HG02970 (cell line): ENCODE results near the gene TTLL6.
"Not testable (repeated sequence)": the region's sequence is repeated elsewhere in the genome, so short reads cannot be mapped to it uniquely, and the experiment has no call there.

Experiments
- ATAC-seq: cut with Tn5 transposase; IDR thresholded peaks from one replicate; pipeline ENCODE4 v1.9.1; 2021; ENCODE audit warnings: mild to moderate bottlenecking, moderate library complexity, moderate number of reproducible peaks; ENCODE audit not compliant: unreplicated experiment, low FRiP score

The TTLL6 gene

GRCh38 chr17:48816774-48817590 is at the start of gene TTLL6:
Gene TTLL6, minus strand, starts transcription at chr17:48817229. Its CDS starts 157 bp downstream, at chr17:48817072.
- peak; percentile 61 for ATAC-seq

DNA sequence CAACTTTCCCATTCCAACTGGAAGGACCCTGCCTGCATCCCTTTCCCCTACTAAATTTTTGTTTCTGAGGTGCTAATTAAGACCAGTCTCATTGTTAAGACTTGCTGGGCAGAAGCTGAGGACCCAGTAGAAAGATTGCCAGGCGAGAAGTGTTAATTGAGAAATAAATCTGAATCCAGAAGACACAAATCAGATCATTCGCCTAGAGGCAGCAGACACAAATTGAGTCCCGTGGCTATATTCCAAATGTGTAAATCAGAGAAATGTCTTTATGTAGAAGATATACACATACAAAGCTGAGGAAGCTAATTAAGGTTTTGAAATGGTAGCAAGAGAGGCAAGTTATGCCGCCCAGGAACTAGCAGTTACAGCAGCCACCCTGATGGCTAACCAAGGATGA is 43.4 kb upstream of the TTLL6 start:
- ATAC-seq: no peak

- no peak for ATAC-seq
Observed at GRCh38 chr17:48860034-48860433, 43.0 kb upstream of the TTLL6 start.

DNA sequence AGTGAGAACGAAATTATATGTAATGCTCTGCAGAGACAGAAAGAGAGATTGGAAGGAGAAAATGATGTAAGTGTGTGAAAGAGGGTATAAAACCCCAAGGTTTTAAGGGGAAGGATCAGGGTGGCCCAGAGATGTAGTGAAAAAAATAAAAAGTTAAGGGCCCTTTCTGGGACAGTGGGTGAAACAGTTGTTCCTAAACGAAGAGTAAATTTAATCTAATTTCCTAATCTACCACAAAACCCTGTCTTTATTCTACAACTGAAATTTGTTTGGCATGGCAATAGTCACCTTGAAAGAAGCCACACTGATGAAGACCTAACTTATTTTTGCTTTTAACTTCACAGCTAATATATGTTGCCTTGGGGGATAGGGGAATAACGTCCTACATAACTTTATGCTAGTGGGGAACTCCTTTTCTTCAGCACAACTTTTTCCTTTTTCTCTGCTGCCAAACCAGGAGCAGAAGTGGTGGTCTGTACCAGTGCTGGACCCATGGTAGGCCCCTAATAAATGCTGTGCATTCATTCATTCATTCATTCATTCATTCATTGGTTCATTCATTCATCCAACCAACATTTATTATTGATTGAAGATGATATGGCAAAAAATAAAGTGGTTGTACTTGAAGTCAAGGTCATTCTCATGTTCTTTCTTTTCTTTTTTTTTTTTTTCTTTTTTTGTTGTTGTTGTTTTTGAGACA is 39.2 kb upstream of the TTLL6 start:
- no peak for ATAC-seq

DNA sequence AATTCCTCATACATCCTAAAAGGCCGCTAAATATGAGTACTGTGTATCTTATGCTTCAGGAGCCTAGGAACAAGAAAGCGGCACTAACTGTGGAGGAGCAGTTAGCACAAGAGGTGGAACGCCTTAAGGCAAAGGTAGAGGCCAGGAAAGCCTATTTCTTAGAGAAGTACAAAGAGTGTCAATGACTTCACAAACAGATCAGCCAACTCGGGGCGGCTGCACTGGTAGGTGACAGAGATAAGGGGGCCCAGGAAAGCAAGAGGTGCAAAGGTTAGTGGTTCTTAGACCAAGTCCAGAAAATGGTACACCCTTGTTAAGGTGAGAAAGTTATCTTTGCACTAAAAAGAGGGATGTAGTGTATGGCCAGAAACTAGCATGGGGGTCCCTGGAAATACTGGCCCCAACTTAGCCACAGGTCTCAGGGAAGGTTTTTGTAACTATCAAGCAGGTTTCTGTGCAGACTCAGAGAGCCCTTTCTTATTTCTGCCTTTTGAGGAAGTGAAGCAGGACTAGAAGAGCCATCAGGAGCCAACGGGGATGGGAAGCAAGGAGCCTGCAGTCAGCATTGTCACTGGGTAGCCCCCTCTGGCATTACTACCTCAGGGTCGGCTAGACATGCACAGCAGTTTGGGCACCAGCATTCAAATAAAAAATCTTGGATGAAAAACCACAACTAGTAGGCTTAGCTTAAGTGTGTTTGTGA is 37.9 kb upstream of the TTLL6 start:
- no peak for ATAC-seq

DNA sequence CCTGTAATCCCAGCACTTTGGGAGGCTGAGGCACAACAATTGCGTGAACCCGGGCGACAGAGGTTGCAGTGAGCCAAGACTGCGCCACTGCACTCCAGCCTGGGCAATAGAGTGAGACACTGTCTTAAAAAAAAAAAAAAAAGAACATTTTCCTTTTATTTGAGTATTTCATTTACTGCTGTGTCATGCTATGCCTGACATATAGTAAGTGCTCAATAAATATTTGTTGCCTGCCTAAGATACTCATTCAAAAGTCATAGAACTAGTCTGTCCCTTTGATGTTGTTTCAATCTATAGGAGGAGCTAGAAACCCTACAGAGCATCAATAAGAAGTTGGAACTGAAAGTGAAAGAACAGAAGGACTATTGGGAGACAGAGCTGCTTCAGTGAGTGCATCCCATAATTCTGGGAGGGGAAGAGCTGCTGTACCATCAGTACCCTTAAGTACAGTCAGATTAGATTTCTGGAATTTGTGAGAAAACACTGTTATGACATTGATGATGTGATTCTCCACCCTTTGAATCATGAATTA is 33.8 kb upstream of the TTLL6 start:
- no peak for ATAC-seq

DNA sequence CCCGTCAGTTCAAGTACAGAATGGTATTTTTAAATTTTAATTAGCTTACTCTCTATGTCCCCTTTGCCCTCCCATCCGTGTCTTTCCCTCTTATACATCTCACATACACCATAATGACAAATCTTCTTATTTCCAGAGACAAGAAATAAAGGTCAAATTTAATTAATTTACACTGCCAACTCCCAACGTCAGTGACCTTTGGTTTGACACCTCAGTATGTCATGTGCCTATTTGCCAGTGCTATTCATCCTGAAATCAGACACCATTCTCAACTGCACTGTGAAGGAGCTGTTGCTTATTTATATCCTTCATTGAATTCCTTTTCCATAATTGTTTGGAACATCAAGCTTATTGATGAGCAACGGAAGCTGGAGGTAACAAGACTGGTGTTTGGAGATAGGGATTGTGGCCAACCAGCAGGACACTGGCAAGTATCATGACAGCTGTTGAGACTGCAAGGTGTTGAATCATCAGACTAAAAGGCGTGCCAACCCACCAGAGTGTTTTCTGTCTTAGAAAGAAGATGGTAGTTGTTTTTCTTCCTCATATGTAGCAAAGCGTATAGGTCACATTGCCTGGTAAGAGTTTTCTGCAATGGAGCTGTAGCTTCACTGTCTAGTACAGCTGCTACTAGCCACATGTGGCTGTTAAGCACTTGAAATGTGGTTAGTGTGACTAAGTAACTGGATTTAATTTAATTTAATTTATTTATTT is 26.3 kb upstream of the TTLL6 start:
- no peak for ATAC-seq

DNA sequence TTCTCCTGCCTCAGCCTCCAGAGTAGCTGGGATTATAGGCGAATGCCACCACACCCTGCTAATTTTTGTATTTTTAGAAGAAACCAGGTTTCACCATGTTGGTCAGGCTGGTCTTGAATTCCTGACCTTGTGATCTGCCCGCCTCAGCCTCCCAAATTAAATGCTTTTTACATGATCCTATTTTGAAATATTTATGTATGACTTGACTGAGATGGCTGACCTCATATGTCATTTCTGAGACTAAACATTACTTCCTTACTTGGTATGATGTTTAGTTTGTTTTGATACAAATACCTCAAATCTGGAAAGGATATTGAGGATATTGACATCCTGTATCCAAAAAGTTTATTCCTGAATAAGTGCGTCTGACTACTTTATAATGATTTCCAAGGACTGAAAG is 25.7 kb upstream of the TTLL6 start:
- ATAC-seq: no peak

DNA sequence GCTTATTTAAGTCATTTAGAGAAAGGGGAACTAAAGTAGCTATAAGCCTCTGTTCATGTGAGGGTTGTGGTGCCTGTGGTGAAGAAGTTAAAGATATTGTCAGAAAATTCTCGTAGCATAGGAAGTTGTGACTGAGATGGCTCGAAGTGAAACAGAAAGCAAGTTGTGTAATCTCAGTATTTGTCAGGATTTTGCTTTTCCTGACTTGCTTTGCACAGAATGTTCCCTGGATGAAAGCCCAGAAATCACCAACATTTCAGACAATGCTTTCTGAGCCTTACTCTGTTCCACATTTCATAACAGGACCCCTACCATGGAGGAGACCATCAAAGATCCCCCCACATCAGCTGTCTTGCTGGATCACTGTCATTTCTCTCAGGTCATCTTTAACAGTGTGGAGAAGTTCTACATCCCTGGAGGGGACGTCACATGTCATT is 24.4 kb upstream of the TTLL6 start:
- ATAC-seq: peak; percentile 69

DNA sequence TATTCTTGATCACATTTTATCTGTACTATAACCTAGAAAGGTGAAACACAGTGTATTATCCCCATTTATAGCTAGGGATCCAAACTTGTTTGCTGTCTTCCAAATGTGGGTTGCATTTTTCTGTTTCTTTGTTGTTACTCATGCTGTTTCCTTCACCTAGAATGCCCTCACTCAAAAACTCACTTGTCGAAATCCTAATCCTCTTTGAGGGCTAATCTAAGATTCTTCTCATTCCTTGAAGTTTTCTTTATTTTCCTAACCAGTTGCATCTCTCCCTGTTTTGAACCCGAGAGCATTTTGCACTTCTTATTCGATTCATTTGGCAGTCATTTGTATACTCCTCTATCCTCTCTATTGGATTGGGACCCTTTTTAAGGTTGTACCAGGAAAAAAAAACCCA is 23.4 kb upstream of the TTLL6 start:
- ATAC-seq: no peak

- not testable (repeated sequence) for ATAC-seq
Observed at GRCh38 chr17:48837458-48837857, 20.4 kb upstream of the TTLL6 start.

DNA sequence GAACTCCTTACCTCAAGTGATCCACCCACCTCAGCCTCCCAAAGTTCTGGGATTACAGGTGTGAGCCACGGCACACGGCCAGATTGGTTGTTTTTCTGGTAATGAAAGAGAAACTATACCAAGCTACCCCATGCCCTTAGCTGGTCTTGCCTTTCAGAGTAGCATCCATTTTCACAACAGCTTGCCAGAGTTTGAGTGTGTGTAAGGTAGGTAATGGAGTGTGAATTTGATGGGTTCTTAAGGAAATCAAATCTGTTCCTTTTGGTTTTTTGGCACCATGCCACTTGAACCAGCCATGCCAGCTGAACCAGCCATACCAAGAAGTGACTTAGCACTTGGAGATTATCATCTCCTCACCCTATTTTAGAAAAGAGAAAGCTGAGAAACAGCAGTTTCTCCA is 18.9 kb upstream of the TTLL6 start:
- ATAC-seq: no peak

GRCh38 chr17:48834973-48835372 is 17.9 kb upstream of the TTLL6 start:
- no peak for ATAC-seq

GRCh38 chr17:48831549-48831883 is 14.5 kb upstream of the TTLL6 start:
- ATAC-seq: no peak

DNA sequence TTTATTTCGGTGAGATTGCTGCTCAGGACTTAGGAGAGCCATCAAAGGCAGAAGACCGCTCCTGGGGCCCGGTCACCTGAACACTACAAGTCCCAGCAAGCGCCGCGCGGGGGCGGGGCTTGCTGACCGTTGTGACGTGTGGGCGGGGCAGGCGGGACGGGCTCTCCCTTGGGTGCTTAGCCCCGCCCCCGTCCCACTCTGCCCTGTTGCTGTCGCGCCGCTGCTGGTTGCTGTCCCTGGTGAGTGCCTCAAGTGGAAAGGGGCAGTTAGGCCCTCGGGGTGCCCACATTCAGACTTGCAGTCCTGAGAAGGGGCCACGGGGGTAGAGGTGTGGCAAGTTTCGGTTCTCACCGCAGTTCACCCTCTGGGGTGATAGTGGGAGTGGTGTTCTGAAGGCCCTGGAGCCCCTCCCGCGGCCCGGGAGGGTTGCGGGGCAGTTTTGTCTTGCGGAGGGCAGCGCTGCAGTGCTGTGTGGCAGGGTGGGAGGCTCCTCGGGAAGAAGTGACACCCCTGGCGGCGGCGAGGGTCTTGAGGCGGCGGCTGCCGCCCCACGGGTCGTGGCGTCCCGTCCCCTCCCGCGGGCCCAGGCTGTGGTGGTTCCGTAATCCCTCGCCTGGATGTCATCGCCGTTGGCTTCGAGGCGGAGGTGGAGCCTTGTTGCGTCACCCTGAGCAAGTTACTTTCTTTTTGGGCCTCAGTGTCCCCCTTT is 14.0 kb upstream of the TTLL6 start, which contains the start of gene CALCOCO2:
Gene CALCOCO2, plus strand, starts transcription at position 196 of the 709 bp plus-strand sequence. CDS start 10,673 bp downstream, outside the sequence.
- peak; percentile 75 for ATAC-seq

DNA sequence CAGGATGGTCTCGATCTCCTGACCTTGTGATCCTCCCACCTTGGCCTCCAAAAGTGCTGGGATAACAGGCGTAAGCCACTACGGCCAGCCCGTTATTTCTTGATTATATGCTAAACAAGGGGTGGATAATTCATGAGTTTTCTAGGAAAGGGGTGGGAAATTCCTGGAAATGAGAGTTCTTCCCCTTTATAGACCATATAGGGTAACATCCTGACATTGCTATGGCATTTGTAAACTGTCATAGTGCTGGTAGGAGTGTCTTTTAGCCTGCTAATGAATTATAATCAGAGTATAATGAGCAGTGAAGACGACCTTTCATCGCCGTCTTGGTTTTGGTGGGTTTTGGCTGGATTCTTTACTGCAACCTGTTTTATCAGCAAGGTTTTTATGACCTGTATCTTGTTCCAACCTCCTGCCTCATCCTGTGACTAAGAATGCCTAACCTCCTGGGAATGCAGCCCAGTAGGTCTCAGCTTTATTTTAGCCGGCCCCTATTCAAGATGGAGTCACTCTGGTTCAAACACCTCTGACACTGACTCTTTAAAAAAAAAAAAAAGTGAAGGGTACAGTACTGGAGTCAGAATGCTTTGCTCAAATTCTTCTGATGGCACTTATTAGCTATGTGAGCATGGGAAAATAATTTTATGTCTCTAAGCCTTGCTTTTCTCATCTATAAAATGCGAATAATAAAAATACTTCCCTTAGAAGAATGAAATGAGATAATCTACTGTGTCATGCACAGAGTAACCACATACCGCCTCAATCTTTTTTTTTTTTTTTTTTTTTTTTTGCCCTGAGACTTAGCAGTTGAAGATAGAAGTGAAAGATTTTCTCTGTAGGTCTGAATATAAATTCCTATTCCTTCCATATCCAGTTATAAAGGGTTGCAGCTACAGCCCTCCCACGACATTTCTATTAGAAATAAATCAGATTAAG is 8.7 kb upstream of the TTLL6 start:
- no peak for ATAC-seq

- not testable (repeated sequence) for ATAC-seq
Observed at GRCh38 chr17:48820936-48821335, 3.9 kb upstream of the TTLL6 start.

DNA sequence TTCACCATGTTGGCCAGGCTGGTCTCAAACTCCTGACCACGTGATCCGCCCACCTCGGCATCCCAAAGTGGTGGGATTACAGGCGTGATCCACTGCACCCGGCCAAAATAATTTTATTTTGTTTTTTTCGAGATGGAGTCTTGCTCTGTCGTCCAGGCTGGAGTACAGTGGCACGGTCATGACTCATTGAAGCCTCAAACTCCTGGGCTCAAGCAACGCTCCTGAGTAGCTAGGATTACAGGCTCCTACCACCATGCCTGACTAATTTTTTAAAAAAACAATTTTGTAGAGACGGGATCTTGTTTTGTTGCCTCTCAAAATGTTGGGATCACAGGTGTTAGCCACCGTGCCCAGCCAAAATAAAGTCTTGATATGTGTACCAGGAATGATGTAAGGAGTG is 2.4 kb upstream of the TTLL6 start:
- no peak for ATAC-seq
